Breast epithelium (tissue), 4 donors: ENCODE data around the gene OR52M1. TPM values are rescaled to one million over a fixed set of nuclear protein-coding genes. Genes with fewer than 3 reads are reported as not detected.

Experiments used
- DNase-seq, 2 donors: peaks; one replicate each; pipeline ENCODE4 v3.0.0-alpha.2; 2019; ENCODE audit warnings: low spot score in 2 of 2
- H3K27ac ChIP-seq, 2 donors: fragments of 200-600 bp; sonication (generic) in 1 of 2; one replicate each; pipeline ENCODE4 v1.5.1; 2016 to 2019; ENCODE audit warnings: mild to moderate bottlenecking in 1 of 2
- H3K27me3 ChIP-seq, 2 donors: fragments of 200-600 bp; sonication (generic) in 1 of 2; one replicate each; pipeline versions ENCODE4 v1.5.1 to v1.6.0; 2017 to 2019; ENCODE audit warnings: control low read depth in 1 of 2, mild to moderate bottlenecking in 1 of 2
- H3K36me3 ChIP-seq: fragments of 200-600 bp; one replicate; pipeline ENCODE4 v1.5.1; 2019
- H3K4me1 ChIP-seq, 2 donors: fragments of 200-600 bp; sonication (generic); one replicate each; pipeline ENCODE4 v1.5.1; 2016 to 2019; ENCODE audit warnings: control low read depth in 1 of 2
- H3K4me3 ChIP-seq, 3 donors: fragments of 200-600 bp; sonication (generic); 1 replicate in 2 of 3; 2 replicates in 1 of 3; pipeline ENCODE4 v1.5.1; 2016 to 2019; ENCODE audit warnings: mild to moderate bottlenecking in 3 of 3, moderate library complexity in 2 of 3
- H3K9me3 ChIP-seq, 2 donors: fragments of 200-600 bp; sonication (generic) in 1 of 2; one replicate each; pipeline ENCODE4 v1.5.1; 2016 to 2019; ENCODE audit warnings: control low read depth in 1 of 2
- POLR2A ChIP-seq: fragments of 450-650 bp; IDR thresholded peaks from one replicate; pipeline ENCODE4 v1.6.1; 2016; ENCODE audit warnings: antibody characterized with exemption, mild to moderate bottlenecking, moderate library complexity
- POLR2AphosphoS5 ChIP-seq, 3 donors: sonication (generic); formaldehyde crosslinking; IDR thresholded peaks; one replicate each; pipeline ENCODE4 v1.6.1; 2017; ENCODE audit warnings: antibody characterized with exemption in 3 of 3
- intact Hi-C: fragments of 100-400 bp; cut with DNase I; formaldehyde crosslinking; loops from one replicate; pipeline ENCODE4 v1.15.1; 2023; ENCODE audit warnings: low total_unique reads
- total RNA-seq, 3 donors: library from RNA; depleted of rRNA; stranded (reverse); fragments of >200 nt; gene quantifications; one replicate each; pipeline ENCODE4 v1.1.0, GENCODE V29; 2016
- TF ChIP-seq, protein P1 (sequence below), 3 donors: fragments of 450-650 bp; IDR thresholded peaks; one replicate each; pipeline ENCODE4 v1.5.1; 2016 to 2017; ENCODE audit warnings: antibody characterized with exemption in 3 of 3, mild to moderate bottlenecking in 3 of 3, moderate library complexity in 3 of 3

Gene OR52M1, protein sequence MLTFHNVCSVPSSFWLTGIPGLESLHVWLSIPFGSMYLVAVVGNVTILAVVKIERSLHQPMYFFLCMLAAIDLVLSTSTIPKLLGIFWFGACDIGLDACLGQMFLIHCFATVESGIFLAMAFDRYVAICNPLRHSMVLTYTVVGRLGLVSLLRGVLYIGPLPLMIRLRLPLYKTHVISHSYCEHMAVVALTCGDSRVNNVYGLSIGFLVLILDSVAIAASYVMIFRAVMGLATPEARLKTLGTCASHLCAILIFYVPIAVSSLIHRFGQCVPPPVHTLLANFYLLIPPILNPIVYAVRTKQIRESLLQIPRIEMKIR
- total RNA-seq, result not detected

DNA sequence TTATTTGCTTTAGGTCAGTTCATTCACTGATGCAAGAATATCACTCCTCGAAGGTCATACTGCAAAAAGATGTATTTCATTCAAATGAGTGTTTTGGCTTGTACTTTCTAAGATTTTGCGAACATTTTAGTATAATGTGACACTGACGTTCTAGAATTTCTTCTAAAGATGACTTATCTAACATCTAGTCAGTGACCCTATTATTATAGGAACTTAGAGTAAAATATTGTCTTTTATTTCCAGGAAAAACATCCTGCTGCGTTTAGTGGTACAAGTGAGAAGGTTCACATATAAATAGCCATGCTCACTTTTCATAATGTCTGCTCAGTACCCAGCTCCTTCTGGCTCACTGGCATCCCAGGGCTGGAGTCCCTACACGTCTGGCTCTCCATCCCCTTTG, at the start of gene OR52M1:
Gene OR52M1, plus strand, starts transcription at position 301 of the 400 bp plus-strand sequence. Its CDS starts 0 bp downstream, at position 301.
- Histone ChIP-seq H3K27me3 (no peaks in the 10 kb centered on the region), H3K27ac (no peak within 1 kb of the TSS), H3K9me3 (peaks cover 0 to under 1% of the 10 kb centered on the region in 2 donors), H3K36me3 (no peaks in the 10 kb centered on the region), H3K4me3 (no peak within 1 kb of the TSS), H3K4me1 (no peaks in the 10 kb centered on the region)
- TF ChIP-seq, protein P1, sequence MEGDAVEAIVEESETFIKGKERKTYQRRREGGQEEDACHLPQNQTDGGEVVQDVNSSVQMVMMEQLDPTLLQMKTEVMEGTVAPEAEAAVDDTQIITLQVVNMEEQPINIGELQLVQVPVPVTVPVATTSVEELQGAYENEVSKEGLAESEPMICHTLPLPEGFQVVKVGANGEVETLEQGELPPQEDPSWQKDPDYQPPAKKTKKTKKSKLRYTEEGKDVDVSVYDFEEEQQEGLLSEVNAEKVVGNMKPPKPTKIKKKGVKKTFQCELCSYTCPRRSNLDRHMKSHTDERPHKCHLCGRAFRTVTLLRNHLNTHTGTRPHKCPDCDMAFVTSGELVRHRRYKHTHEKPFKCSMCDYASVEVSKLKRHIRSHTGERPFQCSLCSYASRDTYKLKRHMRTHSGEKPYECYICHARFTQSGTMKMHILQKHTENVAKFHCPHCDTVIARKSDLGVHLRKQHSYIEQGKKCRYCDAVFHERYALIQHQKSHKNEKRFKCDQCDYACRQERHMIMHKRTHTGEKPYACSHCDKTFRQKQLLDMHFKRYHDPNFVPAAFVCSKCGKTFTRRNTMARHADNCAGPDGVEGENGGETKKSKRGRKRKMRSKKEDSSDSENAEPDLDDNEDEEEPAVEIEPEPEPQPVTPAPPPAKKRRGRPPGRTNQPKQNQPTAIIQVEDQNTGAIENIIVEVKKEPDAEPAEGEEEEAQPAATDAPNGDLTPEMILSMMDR (IDR thresholded peaks at IDR 0.05), result no peak
- no peak for TF ChIP-seq POLR2AphosphoS5 (IDR thresholded peaks at IDR 0.05)
- no peak for TF ChIP-seq POLR2A
- intact Hi-C loops, result no loop called here
- no peak for DNase-seq

DNA sequence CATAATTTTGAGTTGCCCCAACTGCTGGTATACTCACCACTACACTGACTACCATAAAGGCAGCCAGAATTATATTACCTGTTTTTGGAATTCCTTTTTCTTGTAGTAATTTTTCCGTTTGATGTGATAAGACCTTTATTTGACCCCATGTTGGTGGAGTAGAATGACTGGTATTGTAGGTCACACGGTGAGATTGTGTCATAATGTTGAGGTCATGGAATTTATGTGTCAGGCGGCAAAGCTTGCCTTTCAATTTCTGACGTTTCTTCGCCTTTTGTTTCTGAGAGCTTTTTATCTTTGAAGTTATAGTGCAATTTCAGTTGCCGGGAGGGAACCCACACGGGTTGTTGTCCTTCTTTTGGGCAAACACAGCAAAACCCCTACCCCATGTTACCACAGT, 49.5 kb upstream of the OR52M1 start:
- Histone ChIP-seq H3K27ac (no peak overlapping the region), H3K9me3 (no peaks in the 10 kb centered on the region), H3K27me3 (no peaks in the 10 kb centered on the region), H3K36me3 (no peaks in the 10 kb centered on the region), H3K4me1 (peaks cover 0 to 6% of the 10 kb centered on the region in 2 donors), H3K4me3 (no peak overlapping the region)
- intact Hi-C loops, result no loop called here
- TF ChIP-seq POLR2A (no peak), POLR2AphosphoS5 (IDR thresholded peaks at IDR 0.05) (no peak)
- TF ChIP-seq, protein P1 (IDR thresholded peaks at IDR 0.05), result no peak
- DNase-seq, result no peak

DNA sequence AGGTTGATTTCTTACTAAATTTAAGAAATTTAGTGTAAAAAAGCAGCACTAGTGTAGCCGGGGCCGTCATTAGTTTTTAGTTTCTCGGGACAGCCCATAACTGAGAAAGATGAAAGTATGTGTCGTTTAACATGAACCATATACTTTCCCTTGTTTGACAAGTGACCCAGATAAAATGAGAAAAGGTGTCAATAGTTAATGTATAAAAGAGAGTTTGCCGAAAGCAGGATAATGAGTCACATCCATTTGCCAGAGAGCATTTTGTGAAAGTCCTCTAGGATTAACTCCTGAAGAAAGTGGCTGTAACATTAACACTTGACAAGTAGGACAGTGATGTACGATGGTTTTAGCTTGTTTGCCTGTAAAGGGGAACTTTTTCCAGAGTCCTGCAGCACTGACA, 49.0 kb upstream of the OR52M1 start:
- no peak overlapping the region for H3K27ac ChIP-seq
- TF ChIP-seq POLR2AphosphoS5 (IDR thresholded peaks at IDR 0.05) (no peak), POLR2A (no peak)
- TF ChIP-seq, protein P1 (IDR thresholded peaks at IDR 0.05), result no peak
- no peaks in the 10 kb centered on the region for H3K36me3 ChIP-seq
- no peaks in the 10 kb centered on the region for H3K9me3 ChIP-seq
- H3K27me3 ChIP-seq, result no peaks in the 10 kb centered on the region
- intact Hi-C loops, result no loop called here
- H3K4me1 ChIP-seq, result peaks cover 0 to 6% of the 10 kb centered on the region in 2 donors
- DNase-seq, result no peak
- H3K4me3 ChIP-seq, result no peak overlapping the region

DNA sequence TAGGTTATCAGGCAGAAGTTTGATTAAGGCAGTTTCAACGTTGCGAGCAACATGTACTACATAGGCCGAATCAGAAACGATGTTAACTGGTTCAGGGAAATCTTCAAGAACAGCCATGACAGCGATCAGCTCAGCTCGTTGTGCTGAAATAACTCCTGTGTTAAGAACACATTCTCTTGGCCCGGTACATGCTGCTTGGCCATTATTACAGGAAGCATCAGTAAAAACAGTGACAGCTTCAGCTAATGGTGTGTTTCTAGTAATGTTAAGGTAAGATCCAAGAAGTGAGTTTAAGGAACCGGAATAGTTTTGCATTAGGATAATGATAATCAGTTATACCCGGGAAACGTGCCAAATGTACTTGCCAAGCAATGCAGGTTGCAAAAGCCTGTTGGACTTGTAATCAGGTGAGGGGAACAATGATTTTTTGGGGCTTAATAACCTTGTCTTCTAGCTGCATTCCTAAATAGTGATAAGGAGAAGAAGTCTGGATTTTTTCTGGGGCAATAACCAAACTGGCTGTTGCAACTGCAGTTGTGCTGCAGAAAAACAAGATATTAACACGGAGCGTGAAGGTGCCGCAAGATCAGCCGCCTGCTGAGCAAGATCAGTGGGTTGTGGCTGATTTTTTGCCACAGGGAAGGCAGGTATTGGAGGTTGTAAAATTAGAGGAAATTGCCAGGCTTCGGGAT, 48.3 kb upstream of the OR52M1 start:
- Histone ChIP-seq H3K27ac (no peak overlapping the region), H3K27me3 (no peaks in the 10 kb centered on the region), H3K9me3 (no peaks in the 10 kb centered on the region), H3K4me1 (peaks cover 0 to 6% of the 10 kb centered on the region in 2 donors), H3K4me3 (no peak overlapping the region), H3K36me3 (no peaks in the 10 kb centered on the region)
- no peak for DNase-seq
- intact Hi-C loops, result no loop called here
- TF ChIP-seq POLR2AphosphoS5 (IDR thresholded peaks at IDR 0.05), result no peak
- TF ChIP-seq, protein P1 (IDR thresholded peaks at IDR 0.05), result no peak
- no peak for TF ChIP-seq POLR2A

DNA sequence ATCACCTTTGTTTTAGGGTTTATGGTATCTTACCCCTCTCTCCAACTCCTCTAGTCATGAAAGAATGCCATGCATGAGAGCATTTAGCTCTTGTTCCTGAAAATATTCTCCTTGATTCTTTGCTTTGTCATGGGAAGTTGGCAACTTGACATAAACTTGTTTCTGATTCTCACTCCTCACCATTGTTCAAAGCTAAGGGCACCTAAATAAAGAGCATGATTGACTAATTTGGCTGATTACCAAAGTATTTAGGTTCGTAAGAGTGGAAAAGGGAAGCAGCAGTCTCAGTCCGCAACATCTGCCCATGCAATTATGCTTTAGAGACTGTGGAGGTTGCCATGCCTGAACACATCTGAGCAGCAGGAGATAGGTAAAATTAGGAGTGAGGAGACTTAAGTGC, 36.1 kb upstream of the OR52M1 start:
- TF ChIP-seq POLR2A, result no peak
- TF ChIP-seq POLR2AphosphoS5 (IDR thresholded peaks at IDR 0.05), result no peak
- TF ChIP-seq, protein P1 (IDR thresholded peaks at IDR 0.05), result no peak
- Histone ChIP-seq H3K9me3 (no peaks in the 10 kb centered on the region), H3K4me3 (no peak overlapping the region), H3K4me1 (no peaks in the 10 kb centered on the region), H3K36me3 (no peaks in the 10 kb centered on the region), H3K27ac (no peak overlapping the region), H3K27me3 (no peaks in the 10 kb centered on the region)
- no peak for DNase-seq
- intact Hi-C loops, result no loop called here
